HepG2 (cell line): ENCODE measurements around the gene SYNGAP1. TPM values are rescaled to one million over a fixed set of nuclear protein-coding genes. Genes with fewer than 3 reads are reported as not detected.
A peak's percentile ranks its signal among the peaks of the same experiment; 100 is the strongest.

ENCODE experiments used
- AKAP8 ChIP-seq: sonication (generic); formaldehyde crosslinking; IDR thresholded peaks from 2 replicates; pipeline ENCODE4 v1.5.1; 2020; ENCODE audit warnings: mild to moderate bottlenecking, missing genetic modification reagents
- ARNT ChIP-seq: fragments of 450-650 bp; IDR thresholded peaks from 2 replicates; pipeline ENCODE4 v1.6.1; 2017
- BCL3 ChIP-seq: sonication (generic); formaldehyde crosslinking; IDR thresholded peaks from 2 replicates; pipeline ENCODE4 v1.5.1; 2020; ENCODE audit warnings: mild to moderate bottlenecking, missing genetic modification reagents, moderate library complexity
- CCAR2 ChIP-seq: fragments of 200-400 bp; formaldehyde crosslinking; optimal IDR thresholded peaks from 2 replicates; pipeline ENCODE3; 2018; ENCODE audit warnings: low read depth, mild to moderate bottlenecking, low read length, moderate library complexity
- E2F5 ChIP-seq: sonication (generic); formaldehyde crosslinking; conservative IDR thresholded peaks from 2 replicates; pipeline ENCODE4 v1.4.0; 2020; ENCODE audit warnings: missing genetic modification reagents
- ELF1 ChIP-seq: sonication (generic); formaldehyde crosslinking; IDR thresholded peaks from 2 replicates; pipeline ENCODE4 v1.4.0; 2020; ENCODE audit warnings: missing genetic modification reagents
- ELF4 ChIP-seq: sonication (generic); formaldehyde crosslinking; IDR thresholded peaks from 2 replicates; pipeline ENCODE4 v1.5.0; 2020; ENCODE audit warnings: missing genetic modification reagents, mild to moderate bottlenecking, moderate library complexity, borderline replicate concordance
- FOXM1 ChIP-seq: sonication (generic); formaldehyde crosslinking; IDR thresholded peaks from 2 replicates; pipeline ENCODE4 v1.5.0; 2020; ENCODE audit warnings: missing genetic modification reagents
- GTF3A ChIP-seq: sonication (generic); formaldehyde crosslinking; conservative IDR thresholded peaks from 2 replicates; pipeline ENCODE4 v1.4.0; 2020; ENCODE audit warnings: mild to moderate bottlenecking, missing genetic modification reagents
- IRF9 ChIP-seq: sonication (generic); formaldehyde crosslinking; IDR thresholded peaks from 2 replicates; pipeline ENCODE4 v1.8.0; 2022; ENCODE audit warnings: missing genetic modification reagents, mild to moderate bottlenecking, borderline replicate concordance
- KDM2A ChIP-seq: sonication (generic); formaldehyde crosslinking; IDR thresholded peaks from 2 replicates; pipeline ENCODE4 v1.4.0; 2020; ENCODE audit warnings: low read depth, missing genetic modification reagents, borderline replicate concordance
- MED13 ChIP-seq: sonication (generic); formaldehyde crosslinking; IDR thresholded peaks from 2 replicates; pipeline ENCODE4 v1.5.0; 2020; ENCODE audit warnings: missing genetic modification reagents
- PCBP1 ChIP-seq: fragments of 200-400 bp; formaldehyde crosslinking; IDR thresholded peaks from 2 replicates; pipeline ENCODE4 v1.6.1; 2017; ENCODE audit warnings: mild to moderate bottlenecking, low read depth, low read length, borderline replicate concordance
- ZBTB38 ChIP-seq: sonication (generic); formaldehyde crosslinking; IDR thresholded peaks from 2 replicates; pipeline ENCODE4 v1.5.1; 2020; ENCODE audit warnings: mild to moderate bottlenecking, missing genetic modification reagents
- ZFP1 ChIP-seq: IDR thresholded peaks from 2 replicates; pipeline ENCODE4 v1.6.1; 2016
- ZMYM4 ChIP-seq: sonication (generic); formaldehyde crosslinking; IDR thresholded peaks from 2 replicates; pipeline ENCODE4 v1.8.1; 2023; ENCODE audit warnings: mild to moderate bottlenecking, missing genetic modification reagents
- ZNF275 ChIP-seq: sonication (generic); formaldehyde crosslinking; IDR thresholded peaks from 2 replicates; pipeline ENCODE4 v1.8.0; 2022; ENCODE audit warnings: missing genetic modification reagents, mild to moderate bottlenecking, inconsistent platforms, borderline replicate concordance
- ZNF362 ChIP-seq: sonication (generic); formaldehyde crosslinking; IDR thresholded peaks from 2 replicates; pipeline ENCODE4 v1.4.0; 2020; ENCODE audit warnings: missing genetic modification reagents, mild to moderate bottlenecking, borderline replicate concordance
- ZNF558 ChIP-seq: sonication (generic); formaldehyde crosslinking; IDR thresholded peaks from 2 replicates; pipeline ENCODE4 v1.9.0; 2022; ENCODE audit warnings: mild to moderate bottlenecking, missing genetic modification reagents, borderline replicate concordance
- ZNF569 ChIP-seq: sonication (generic); formaldehyde crosslinking; IDR thresholded peaks from 2 replicates; pipeline ENCODE4 v1.5.0; 2020; ENCODE audit warnings: mild to moderate bottlenecking, missing genetic modification reagents, moderate library complexity, borderline replicate concordance
- ZNF674 ChIP-seq: sonication (generic); formaldehyde crosslinking; IDR thresholded peaks from 2 replicates; pipeline ENCODE4 v1.5.0; 2020; ENCODE audit warnings: low read depth, mild to moderate bottlenecking, missing genetic modification reagents
- ZNF678 ChIP-seq: sonication (generic); formaldehyde crosslinking; IDR thresholded peaks from 2 replicates; pipeline ENCODE4 v1.4.0; 2020; ENCODE audit warnings: mild to moderate bottlenecking, missing genetic modification reagents
- ZNF724P ChIP-seq: sonication (generic); formaldehyde crosslinking; IDR thresholded peaks from 2 replicates; pipeline ENCODE4 v1.8.0; 2022; ENCODE audit warnings: missing genetic modification reagents, borderline replicate concordance
- ZNF781 ChIP-seq: sonication (generic); formaldehyde crosslinking; IDR thresholded peaks from 2 replicates; pipeline ENCODE4 v1.5.1; 2020; ENCODE audit warnings: borderline replicate concordance, mild to moderate bottlenecking, missing genetic modification reagents; ENCODE audit errors: not compliant biosample characterization
- polyA plus RNA-seq, 8 experiments: library from polyadenylated mRNA; depleted of rRNA in 3 of 8; stranded (reverse) in 7 of 8; unstranded in 1 of 8; fragments of >200 nt; fragmentation: Illumina TruSeq in 4 of 8; extraction: Trizol in 4 of 8; gene quantifications; 2 replicates each; pipeline versions ENCODE4 v1.2.1 to v1.2.3, GENCODE V29; 2011 to 2016; ENCODE audit warnings: low read depth in 4 of 8, missing spikeins in 1 of 8, mixed read lengths in 1 of 8; ENCODE audit not compliant: insufficient read depth in 1 of 8
- total RNA-seq, 5 experiments: library from RNA; depleted of rRNA; stranded (reverse); fragments of >200 nt; fragmentation: Illumina TruSeq; extraction: Trizol; gene quantifications; 2 replicates each; pipeline ENCODE4 v1.2.3, GENCODE V29; 2016; ENCODE audit warnings: low read depth in 1 of 5

The SYNGAP1 gene
- total and polyA plus RNA-seq, 2 of the 13 experiments (the other 11 are each of a cell fraction or from before 2014, with no cell fraction given): 0.75 to 1.1 TPM

GRCh38 chr6:33425668-33426577 is 6.1 kb downstream of the SYNGAP1 start (continued):
- TF ChIP-seq E2F5 (CRISPR knock-in tag): no peak
- no peak for TF ChIP-seq GTF3A (CRISPR knock-in tag)
- TF ChIP-seq ARNT: no peak
- TF ChIP-seq IRF9 (CRISPR knock-in tag): no peak
- TF ChIP-seq ZNF781 (CRISPR knock-in tag): peak; percentile 20
- TF ChIP-seq ZFP1: no peak
- no peak for TF ChIP-seq ELF1 (CRISPR knock-in tag)
- TF ChIP-seq ZNF275 (CRISPR knock-in tag): no peak
- TF ChIP-seq AKAP8 (CRISPR knock-in tag): no peak
- TF ChIP-seq BCL3 (CRISPR knock-in tag): no peak; the same call in 1 of the 2 replicates
- no peak for TF ChIP-seq ZNF362
- no peak for TF ChIP-seq CCAR2
- no peak for TF ChIP-seq ZNF724P (CRISPR knock-in tag)
- TF ChIP-seq ZNF674 (CRISPR knock-in tag): no peak
- no peak for TF ChIP-seq ZNF678 (CRISPR knock-in tag)
- TF ChIP-seq KDM2A (CRISPR knock-in tag): peak; percentile 78; the same call in 1 of the 2 replicates
- no peak for TF ChIP-seq ELF4
- TF ChIP-seq PCBP1: 0 out of 2 replicates have a peak, but pooled peaks have one; percentile 60
- 0 out of 2 replicates have a peak, but pooled peaks have one; percentile 41 for TF ChIP-seq FOXM1 (CRISPR knock-in tag)
- no peak for TF ChIP-seq ZBTB38 (CRISPR knock-in tag)
- no peak for TF ChIP-seq MED13
- no peak; the same call in 1 of the 2 replicates for TF ChIP-seq ZNF558
- no peak for TF ChIP-seq ZNF569 (CRISPR knock-in tag)
- TF ChIP-seq ZMYM4 (CRISPR knock-in tag): peak; percentile 56; the same call in 1 of the 2 replicates
